OCI-M2 (cell line): Measurements from ENCODE around the gene ISYNA1.

Experiments used
- DNase-seq: peaks from one replicate; lab custom pipeline; 2025; ENCODE audit not compliant: unreplicated experiment; lab: John Stamatoyannopoulos, UW

Gene ISYNA1

GRCh38 chr19:18433015-18433691 is 4.8 kb downstream of the ISYNA1 start:
- no peak for DNase-seq

GRCh38 chr19:18432275-18433014 is 5.5 kb downstream of the ISYNA1 start:
- DNase-seq = no peak

GRCh38 chr19:18431351-18432197 is 6.4 kb downstream of the ISYNA1 start:
- no peak for DNase-seq

- DNase-seq = no peak
Measured at GRCh38 chr19:18430417-18431144, 7.4 kb downstream of the ISYNA1 start.

DNA sequence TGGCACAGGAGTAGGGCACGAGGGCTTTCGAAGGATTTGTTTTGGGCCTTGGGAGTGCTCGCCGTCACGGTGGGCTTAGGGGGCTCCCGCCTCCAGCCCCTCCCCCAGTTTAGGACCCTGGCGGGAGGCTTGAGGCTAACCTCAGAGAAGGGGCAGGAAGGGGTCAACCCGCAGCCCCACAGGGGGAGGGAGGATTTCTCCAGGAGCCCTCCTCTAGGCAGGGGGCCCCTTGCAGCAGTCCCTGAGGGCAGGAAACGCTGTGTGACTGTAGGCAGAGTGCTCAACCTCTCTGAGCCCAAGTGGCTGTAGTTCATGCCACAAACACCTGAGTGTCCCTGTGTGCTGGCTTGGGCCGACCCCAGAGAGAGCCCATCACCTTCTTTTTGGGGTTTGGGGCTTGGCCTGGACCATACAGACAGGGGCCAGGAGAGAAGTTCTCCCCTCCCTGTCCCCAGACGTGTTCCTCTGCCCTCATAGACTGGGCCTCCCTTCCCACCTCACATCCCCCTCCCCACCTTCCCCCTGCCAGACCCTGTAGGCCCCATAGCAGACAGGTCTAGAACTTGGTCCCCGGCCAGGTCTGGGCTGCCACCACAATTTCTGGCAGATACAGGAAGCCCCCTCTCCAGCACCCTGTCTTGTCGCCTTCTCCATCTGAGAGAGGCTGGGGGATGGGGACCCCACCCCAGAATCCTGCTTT is 8.1 kb downstream of the ISYNA1 start:
- no peak for DNase-seq

GRCh38 chr19:18428787-18429674 is 8.9 kb downstream of the ISYNA1 start:
- DNase-seq = no peak

GRCh38 chr19:18428173-18428786 is 9.7 kb downstream of the ISYNA1 start:
- DNase-seq = no peak

DNA sequence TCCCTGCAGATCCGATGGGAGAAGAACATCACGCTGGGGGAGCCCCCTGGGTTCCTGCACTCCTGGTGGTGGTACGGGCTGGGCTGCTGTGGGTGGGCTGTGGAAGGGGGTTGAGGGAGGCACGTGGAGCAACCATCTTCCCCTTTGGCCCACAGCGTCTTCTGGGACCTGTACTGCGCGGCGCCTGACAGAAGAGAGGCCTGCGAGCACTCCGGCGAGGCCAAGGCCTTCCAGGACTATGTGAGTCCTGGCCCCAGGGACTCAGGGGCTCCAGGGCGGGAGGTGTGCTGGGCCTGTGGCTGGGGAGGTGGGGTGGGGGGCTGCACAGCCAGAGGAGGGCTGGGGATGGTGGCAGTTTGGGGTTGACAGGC is 10.2 kb downstream of the ISYNA1 start:
- no peak for DNase-seq

- no peak for DNase-seq
Measured at GRCh38 chr19:18427080-18427742, 10.7 kb downstream of the ISYNA1 start.

GRCh38 chr19:18426416-18426767 is 11.5 kb downstream of the ISYNA1 start:
- no peak for DNase-seq

DNA sequence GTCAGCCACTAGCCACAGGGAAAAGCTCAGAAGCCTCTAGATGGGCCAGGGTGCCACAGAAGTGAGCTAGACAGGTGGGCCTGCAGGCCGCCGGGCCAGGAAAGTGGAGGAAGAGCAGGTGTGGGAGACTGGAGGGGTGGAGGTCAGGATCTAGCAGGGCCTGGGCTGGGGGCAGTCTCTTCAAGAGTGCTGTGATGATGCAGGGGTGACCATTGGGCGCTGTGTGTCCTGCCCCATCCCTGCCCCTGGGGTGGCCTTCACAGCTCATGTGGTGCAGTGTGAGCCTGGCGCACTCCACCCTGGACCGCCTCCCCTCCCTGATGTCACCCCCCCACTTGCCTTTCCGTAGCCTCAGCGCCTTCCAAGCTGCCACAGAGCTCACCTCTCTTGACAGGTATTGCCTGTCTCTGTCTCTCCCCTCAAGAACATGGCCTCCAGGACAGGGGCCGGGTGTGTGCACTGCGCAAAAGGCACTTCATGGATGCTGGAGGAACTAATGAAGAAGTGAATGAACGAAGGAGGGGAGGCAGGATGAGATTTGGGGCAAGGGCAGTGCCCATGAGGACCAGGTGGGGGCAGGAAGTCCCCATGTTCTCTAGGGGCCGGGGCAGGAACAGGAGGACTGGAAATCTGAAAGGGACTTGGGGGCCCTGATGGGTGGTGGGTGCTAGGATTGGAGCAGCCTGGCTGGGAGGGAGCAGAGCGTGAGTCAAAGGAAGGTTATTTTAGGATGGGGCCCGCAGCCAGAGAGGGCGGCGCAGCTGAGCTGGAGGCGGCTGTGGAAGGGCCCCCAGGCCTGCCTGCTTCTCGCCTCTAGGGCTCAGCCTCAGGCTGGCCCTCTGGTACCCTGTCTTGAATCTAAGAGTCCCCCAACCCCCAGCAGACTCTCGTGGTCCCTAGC is 12.2 kb downstream of the ISYNA1 start:
- DNase-seq = no peak

- no peak for DNase-seq
Measured at GRCh38 chr19:18424890-18425514, 12.9 kb downstream of the ISYNA1 start.

GRCh38 chr19:18424122-18424889 is 13.6 kb downstream of the ISYNA1 start:
- DNase-seq = no peak

- DNase-seq = no peak
Measured at GRCh38 chr19:18423258-18424020, 14.5 kb downstream of the ISYNA1 start.

DNA sequence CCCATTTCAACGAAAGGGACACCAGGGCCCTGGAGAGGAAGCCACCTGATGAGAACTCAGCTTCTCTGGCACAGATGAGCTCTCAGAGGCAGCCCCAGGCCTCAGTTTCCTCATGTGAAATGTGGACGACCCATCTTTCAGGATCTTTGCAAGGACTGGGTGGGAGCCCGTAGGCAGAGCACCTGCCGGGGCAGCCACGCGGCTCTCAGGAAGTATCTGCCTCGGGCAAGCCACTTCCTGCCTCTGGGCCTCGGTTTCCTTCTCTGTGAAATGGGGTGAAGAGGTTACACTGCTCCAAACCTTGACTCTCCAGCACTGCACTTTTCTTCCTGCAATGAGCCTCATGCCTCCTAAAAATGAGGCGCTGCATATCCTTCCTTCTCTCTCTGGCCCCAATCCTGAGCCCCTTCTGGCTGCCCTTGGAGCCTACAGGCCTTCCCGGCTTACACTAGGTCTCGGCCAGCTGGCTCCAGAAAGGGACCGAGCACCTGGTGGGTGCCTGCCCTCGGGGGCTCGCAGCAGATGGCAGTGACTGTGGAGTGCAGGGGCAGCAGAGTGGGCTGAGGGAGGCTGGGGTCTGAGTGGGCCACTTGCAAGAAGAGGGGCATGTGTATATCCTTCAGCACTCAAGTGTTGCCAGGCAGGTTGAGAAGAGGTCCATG is 15.3 kb downstream of the ISYNA1 start:
- DNase-seq = no peak
